Adrenal gland (tissue), 12 donors: ENCODE measurements around the gene RTL5. TPM values are rescaled to one million over a fixed set of nuclear protein-coding genes. Genes with fewer than 3 reads are reported as not detected.

Experiments
- DNase-seq, 7 donors: peaks; one replicate each; pipeline ENCODE4 v3.0.0-alpha.2; 2019 to 2020
- H3K27ac ChIP-seq, 5 donors: fragments of 200-600 bp; sonication (generic) in 4 of 5; 1 replicate in 3 of 5; 2 replicates in 2 of 5; pipeline versions ENCODE4 v1.5.1 to v1.8.0; 2016 to 2020; ENCODE audit warnings: mild to moderate bottlenecking in 1 of 5
- H3K27me3 ChIP-seq: fragments of 200-600 bp; 2 replicates; pipeline ENCODE4 v1.8.0; 2021
- H3K36me3 ChIP-seq, 2 donors: fragments of 200-600 bp; replicated peaks in 1 of 2; 1 replicate in 1 of 2; 2 replicates in 1 of 2; pipeline versions ENCODE4 v1.5.1 to v1.8.0; 2018 to 2022
- H3K4me1 ChIP-seq, 2 donors: fragments of 200-600 bp; replicated peaks in 1 of 2; 1 replicate in 1 of 2; 2 replicates in 1 of 2; pipeline versions ENCODE4 v1.5.1 to v1.8.0; 2018 to 2021
- H3K4me3 ChIP-seq, 4 donors: fragments of 200-600 bp; sonication (generic) in 3 of 4; one replicate each; pipeline ENCODE4 v1.5.1; 2016 to 2018
- H3K9me3 ChIP-seq, 3 donors: fragments of 200-600 bp; sonication (generic) in 1 of 3; replicated peaks in 1 of 3; 1 replicate in 2 of 3; 2 replicates in 1 of 3; pipeline versions ENCODE4 v1.5.1 to v1.8.0; 2016 to 2021
- POLR2A ChIP-seq, 2 donors: fragments of 450-650 bp; IDR thresholded peaks; one replicate each; pipeline ENCODE4 v1.6.1; 2017; ENCODE audit warnings: antibody characterized with exemption in 2 of 2, mild to moderate bottlenecking in 2 of 2, moderate library complexity in 1 of 2
- WGBS, 4 donors: extraction: QIAGEN DNeasy Blood & Tissue Kit in 2 of 4; methylation state at CpG; one replicate each; pipeline versions ENCODE4 v1.1.5 to v1.1.7; 2013 to 2017; 5-methylcytosine and 5-hydroxymethylcytosine counted together
- intact Hi-C, 2 donors: fragments of 100-400 bp; cut with DNase I; formaldehyde crosslinking; loops; one replicate each; pipeline versions ENCODE4 v1.14.1 to v1.15.0; 2022 to 2023
- polyA plus RNA-seq, 3 donors: library from polyadenylated mRNA; stranded (reverse); fragments of 200-250 nt in 2 of 3; fragments of 350-450 nt in 1 of 3; fragmentation: Illumina TruSeq in 1 of 3; extraction: RNeasy Lipid Tissue Mini Kit (QIAGEN cat#74804) in 1 of 3; gene quantifications; one replicate each; pipeline ENCODE4 v1.2.3, GENCODE V29; 2013 to 2014
- total RNA-seq, 9 donors: library from RNA; depleted of rRNA in 4 of 9; stranded (reverse); fragments of >200 nt in 4 of 9; fragments of 120-200 nt in 1 of 9; fragmentation: NEBNext Ultra II Directional in 1 of 9; extraction: Animal tissue kit (Norgen Biotek cat#: 25700) in 1 of 9; gene quantifications; one replicate each; pipeline versions ENCODE4 v1.1.0 to v1.2.4, GENCODE V29; 2013 to 2023
- TF ChIP-seq, protein P1 (sequence below), 6 experiments: fragments of 450-650 bp in 4 of 6; fragments of 200-600 bp in 2 of 6; sonication (generic) in 1 of 6; IDR thresholded peaks; 1 replicate in 5 of 6; 2 replicates in 1 of 6; pipeline versions ENCODE4 v1.5.1 to v1.8.0; 2016 to 2021; ENCODE audit warnings: antibody characterized with exemption in 6 of 6, mild to moderate bottlenecking in 2 of 6, moderate library complexity in 1 of 6
- donor health status: healthy with polysubstance abuse.
- donor health status: Bipolar disorder and iron deficiency.
- donor health status: DM: yes; HTN: yes; CAD: no.
- donor health status: DM: no; HTN: no; CAD: no.
- donor health status: DM: no; HTN: no; CAD: no.
- donor health status: DM: yes; HTN: yes; CAD: no.

The RTL5 gene
- total and polyA plus RNA-seq, 12 donors, result 1.3 to 7.9 (median 5.2) TPM

DNA sequence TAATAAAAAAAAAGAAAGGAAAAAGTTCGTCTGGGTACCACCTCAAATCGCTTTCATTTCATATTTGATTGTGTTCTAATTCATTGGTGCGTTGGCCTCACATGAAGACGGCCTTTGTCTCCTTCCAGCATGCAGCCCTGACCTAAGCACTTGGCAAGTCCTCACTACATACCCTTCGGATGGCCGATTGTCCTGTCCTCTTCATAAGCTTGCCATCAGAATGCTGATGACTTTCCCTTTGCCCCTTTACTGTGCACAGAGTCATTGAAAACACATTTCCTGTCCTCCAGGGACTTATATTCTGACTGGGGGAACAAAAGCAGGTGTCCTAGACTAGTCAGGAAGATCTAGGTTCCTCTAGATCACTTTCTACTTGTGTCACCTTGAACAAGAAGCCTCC lies 43.0 kb downstream of the RTL5 start:
- H3K36me3 ChIP-seq, result no peaks in the 10 kb centered on the region
- TF ChIP-seq, protein P1, sequence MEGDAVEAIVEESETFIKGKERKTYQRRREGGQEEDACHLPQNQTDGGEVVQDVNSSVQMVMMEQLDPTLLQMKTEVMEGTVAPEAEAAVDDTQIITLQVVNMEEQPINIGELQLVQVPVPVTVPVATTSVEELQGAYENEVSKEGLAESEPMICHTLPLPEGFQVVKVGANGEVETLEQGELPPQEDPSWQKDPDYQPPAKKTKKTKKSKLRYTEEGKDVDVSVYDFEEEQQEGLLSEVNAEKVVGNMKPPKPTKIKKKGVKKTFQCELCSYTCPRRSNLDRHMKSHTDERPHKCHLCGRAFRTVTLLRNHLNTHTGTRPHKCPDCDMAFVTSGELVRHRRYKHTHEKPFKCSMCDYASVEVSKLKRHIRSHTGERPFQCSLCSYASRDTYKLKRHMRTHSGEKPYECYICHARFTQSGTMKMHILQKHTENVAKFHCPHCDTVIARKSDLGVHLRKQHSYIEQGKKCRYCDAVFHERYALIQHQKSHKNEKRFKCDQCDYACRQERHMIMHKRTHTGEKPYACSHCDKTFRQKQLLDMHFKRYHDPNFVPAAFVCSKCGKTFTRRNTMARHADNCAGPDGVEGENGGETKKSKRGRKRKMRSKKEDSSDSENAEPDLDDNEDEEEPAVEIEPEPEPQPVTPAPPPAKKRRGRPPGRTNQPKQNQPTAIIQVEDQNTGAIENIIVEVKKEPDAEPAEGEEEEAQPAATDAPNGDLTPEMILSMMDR (IDR thresholded peaks at IDR 0.05), result no peak
- TF ChIP-seq POLR2A (IDR thresholded peaks at IDR 0.05), result no peak
- intact Hi-C loops, result no loop called here

DNA sequence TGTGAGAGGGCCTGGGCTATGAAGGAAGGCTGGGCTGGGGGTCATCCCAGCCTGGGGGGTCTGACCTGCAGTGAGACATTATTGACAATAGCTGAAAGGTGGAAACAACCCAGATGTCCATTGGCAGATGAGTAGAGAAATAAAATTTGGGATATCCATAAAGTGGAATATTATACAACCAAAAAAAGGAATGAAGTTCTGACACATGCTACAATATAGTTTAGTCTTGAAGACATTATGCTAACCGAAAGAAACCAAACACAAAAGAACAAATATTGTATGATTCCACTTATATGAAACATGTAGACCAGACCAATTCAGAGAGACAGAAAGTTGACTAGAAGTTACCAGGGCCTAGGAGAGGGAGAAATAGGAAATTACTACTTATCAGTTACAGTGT lies 44.7 kb downstream of the RTL5 start:
- Histone ChIP-seq H3K4me1 (peaks cover 0 to 3% of the 10 kb centered on the region in 2 donors), H3K27ac (no peak overlapping the region), H3K9me3 (no peaks in the 10 kb centered on the region), H3K4me3 (no peak overlapping the region), H3K36me3 (no peaks in the 10 kb centered on the region), H3K27me3 (peaks cover 14% of the 10 kb centered on the region)
- TF ChIP-seq POLR2A (IDR thresholded peaks at IDR 0.05), result no peak
- whole genome bisulfite sequencing, 4 donors, result 69 to 88% (median 85%) methylated on average over 1 of the region's 1 CpG
- no peak for DNase-seq
- intact Hi-C loops, result no loop called here

More for the DNA sequence above, 43.0 kb downstream of the RTL5 start:
- peaks cover 14% of the 10 kb centered on the region for H3K27me3 ChIP-seq
- H3K9me3 ChIP-seq, result no peaks in the 10 kb centered on the region
- DNase-seq, result no peak
- WGBS, 4 donors, result 49 to 81% (median 65%) methylated on average over 3 to 6 of the region's 6 CpGs
- H3K4me1 ChIP-seq, result no peaks in the 10 kb centered on the region
- no peak overlapping the region for H3K27ac ChIP-seq
- no peak overlapping the region for H3K4me3 ChIP-seq

DNA sequence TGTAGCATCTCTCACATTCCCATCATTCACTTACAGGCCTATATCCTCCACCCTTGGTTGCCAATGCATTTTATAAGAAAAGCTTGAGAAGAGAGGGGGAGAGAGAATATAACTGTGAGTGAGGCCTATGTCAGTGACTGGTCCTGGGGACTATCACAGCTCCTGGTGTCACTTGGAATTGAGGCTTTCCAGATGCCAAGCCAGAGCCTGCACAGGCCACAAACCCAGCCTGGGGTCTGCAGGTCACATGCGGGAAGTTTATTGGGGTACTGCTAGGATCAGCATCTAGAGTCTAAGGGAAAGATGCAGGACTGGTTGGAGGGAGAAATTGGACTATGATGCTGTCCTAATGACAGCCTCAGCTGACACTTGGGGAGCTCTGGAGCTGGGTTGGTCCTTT lies 47.6 kb downstream of the RTL5 start:
- no peak overlapping the region for H3K27ac ChIP-seq
- H3K36me3 ChIP-seq, result no peaks in the 10 kb centered on the region
- intact Hi-C loops, result no loop called here
- DNase-seq, result no peak
- TF ChIP-seq, protein P1 (IDR thresholded peaks at IDR 0.05), result no peak
- no peak for TF ChIP-seq POLR2A (IDR thresholded peaks at IDR 0.05)
- H3K9me3 ChIP-seq, result no peaks in the 10 kb centered on the region
- peaks cover 14% of the 10 kb centered on the region for H3K27me3 ChIP-seq
- no peak overlapping the region for H3K4me3 ChIP-seq
- 73 to 90% (median 83%) methylated on average over 1 of the region's 1 CpG; no CpG with 5 or more reads in 1 of the 4 donors for WGBS, 4 donors
- H3K4me1 ChIP-seq, result peaks cover 0 to 3% of the 10 kb centered on the region in 2 donors

DNA sequence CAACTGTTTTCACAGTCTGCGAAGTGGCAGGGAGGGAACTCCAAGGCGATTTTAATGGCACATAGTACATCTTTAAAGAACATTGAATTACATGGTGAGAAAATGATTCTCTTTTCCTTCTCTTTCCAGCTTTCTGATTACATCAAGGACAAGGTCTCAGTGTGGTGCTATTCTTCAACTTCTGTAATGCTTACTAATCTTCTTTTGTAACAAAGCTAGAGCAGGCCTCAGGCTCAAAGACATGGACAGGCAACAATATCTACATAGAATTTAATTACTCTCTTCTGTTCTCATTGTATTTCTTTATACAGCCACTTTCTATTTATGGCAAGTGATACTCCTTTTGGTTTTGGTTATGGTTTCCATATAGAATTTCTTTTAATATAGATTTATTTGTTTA lies 48.4 kb downstream of the RTL5 start:
- 73 to 83% (median 79%) methylated on average over 2 of the region's 2 CpGs for WGBS, 4 donors
- intact Hi-C loops, result no loop called here
- Histone ChIP-seq H3K27ac (no peak overlapping the region), H3K36me3 (no peaks in the 10 kb centered on the region), H3K9me3 (no peaks in the 10 kb centered on the region), H3K4me1 (peaks cover 0 to 3% of the 10 kb centered on the region in 2 donors), H3K27me3 (peaks cover 7% of the 10 kb centered on the region), H3K4me3 (no peak overlapping the region)
- TF ChIP-seq POLR2A (IDR thresholded peaks at IDR 0.05), result no peak
- TF ChIP-seq, protein P1 (IDR thresholded peaks at IDR 0.05), result no peak
- no peak for DNase-seq

DNA sequence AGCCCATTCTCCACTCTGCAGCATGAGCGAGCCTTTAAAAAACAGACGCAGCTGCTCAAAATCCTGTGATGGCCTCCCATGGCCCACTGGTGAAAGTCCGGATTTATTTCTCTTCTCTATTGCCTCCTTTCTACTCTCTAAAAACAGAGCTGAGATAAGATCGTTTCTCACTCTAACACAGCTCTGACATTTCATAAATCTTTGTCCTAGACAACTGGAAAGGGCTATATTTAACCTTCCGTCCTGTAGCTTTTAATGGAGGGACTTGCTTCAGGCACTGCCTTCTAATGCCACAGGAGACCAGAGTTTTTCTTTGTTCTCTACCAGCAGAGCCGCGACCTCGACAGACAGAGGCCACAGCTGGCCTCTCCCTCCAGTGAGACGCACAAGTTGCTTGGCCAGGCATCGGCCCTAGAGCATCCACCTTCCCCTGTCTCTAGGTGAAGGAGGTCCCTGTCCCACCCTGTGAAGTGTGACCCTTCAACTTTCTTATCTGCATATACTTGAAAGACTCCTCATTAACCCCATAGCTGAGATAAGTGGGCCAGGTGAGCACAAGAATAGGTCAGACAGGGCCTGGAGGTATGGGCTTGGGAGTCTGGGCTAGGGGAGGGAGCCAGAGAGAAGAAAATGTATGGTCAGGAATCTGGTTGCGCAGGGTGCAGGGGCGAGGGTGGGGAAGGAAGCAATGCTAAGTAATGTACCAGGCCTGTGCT lies 50.0 kb downstream of the RTL5 start:
- no peak for DNase-seq
- H3K36me3 ChIP-seq, result no peaks in the 10 kb centered on the region
- intact Hi-C loops, result no loop called here
- H3K4me1 ChIP-seq, result peaks cover 0 to 3% of the 10 kb centered on the region in 2 donors
- no peak overlapping the region for H3K4me3 ChIP-seq
- H3K27me3 ChIP-seq, result peaks cover 11% of the 10 kb centered on the region
- no peak overlapping the region for H3K27ac ChIP-seq
- no peaks in the 10 kb centered on the region for H3K9me3 ChIP-seq
- WGBS, 4 donors, result 55 to 72% (median 70%) methylated on average over 8 to 12 of the region's 12 CpGs
- TF ChIP-seq, protein P1 (IDR thresholded peaks at IDR 0.05), result no peak
- no peak for TF ChIP-seq POLR2A (IDR thresholded peaks at IDR 0.05)
